Effector CD8-positive, alpha-beta T cell (primary cell): ENCODE measurements around the gene TRABD2A.
"Not testable (repeated sequence)": the region's sequence is repeated elsewhere in the genome, so short reads cannot be mapped to it uniquely, and the experiment has no call there.

Experiments
- DNase-seq: peaks from one replicate; lab custom pipeline; 2025; lab: John Stamatoyannopoulos, UW

The TRABD2A gene

DNA sequence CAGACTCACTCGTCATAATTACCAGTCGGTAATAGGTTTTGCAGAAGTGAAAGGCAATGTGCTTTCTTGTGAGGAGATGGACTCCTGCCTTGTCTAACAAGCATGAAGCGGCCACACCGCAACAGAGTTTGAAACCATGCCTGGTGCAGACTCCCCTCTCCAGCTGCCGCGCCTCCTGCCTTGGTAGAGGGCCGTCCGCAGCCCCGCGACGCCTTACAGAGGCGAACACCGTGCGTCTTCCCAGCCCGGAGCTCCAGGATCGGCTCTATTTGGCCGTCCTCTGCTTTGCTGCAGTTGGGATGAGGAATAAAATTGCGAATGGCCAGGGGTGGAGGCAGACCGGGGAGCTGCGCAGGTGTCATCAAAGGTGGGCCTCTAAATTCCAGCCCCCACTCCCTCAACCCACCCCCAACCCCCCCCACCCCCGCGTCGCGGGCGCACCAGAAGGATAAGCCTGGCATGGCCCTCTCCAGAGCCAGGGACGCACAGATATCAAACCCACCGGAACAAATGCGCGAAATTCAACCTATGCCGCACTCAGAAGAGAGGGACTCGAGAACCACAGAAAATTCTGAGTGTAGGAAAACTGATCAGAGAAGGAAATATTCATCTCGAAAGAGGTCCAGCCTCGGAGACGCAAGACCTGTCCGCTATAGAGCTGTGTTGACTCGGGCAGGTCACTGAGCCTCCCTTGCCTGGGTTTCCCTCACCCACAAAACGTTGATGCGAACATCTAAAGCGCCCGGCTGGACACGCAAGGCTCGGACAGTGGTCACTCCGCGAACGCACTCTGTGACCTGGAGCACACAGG is 1.1 kb downstream of the TRABD2A start:
- DNase-seq, result no peak

DNA sequence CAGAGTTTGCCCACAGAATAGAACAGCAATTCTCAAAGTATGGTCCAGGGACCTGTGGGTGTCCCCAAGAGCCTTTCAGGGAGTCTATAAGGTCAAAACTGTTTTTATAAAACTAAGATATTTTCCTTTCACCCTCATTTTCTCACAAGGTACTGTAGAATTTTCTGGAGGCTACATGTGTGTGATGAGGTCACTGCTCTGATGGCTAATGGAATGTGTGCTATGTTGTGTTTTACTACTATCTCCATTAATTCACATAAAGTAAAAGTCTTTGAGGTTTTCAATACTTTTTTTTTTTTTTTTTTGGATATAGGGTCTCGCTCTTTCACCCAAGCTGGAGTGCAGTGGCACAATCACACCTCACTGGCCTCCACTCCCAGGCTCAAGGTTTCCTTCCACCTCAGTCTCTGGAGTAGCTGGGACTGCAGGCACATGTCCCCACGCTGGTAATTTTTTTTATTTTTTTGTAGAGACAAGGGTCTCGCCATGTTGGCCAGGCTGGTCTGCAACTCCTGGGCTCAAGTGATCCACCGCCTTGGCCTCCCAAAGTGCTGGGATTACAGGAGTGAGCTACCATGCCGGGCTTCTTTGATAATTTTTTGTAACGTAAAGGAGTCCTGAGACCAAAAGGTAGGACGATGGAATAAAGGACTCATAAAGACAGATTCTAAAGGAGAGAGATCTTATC is 1.8 kb downstream of the TRABD2A start:
- no peak for DNase-seq

DNA sequence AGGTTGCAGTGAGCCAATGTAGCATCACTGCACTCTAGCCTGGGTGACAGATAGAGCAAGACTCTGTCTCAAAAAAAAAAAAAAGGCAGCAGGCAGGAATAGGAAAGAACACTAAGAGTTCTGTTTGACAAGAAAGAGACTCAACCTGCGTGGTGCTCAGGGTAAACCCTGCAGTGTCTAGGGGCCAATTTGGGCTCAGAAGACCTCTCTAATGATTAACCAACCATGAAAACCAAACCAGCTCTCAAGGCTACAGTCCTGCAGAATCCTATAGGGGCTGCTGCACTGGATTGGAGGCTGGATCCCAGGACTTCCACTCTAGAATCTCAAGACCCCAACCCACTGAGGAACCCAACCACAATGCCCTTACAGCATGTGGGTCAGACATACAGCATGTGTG is 2.4 kb downstream of the TRABD2A start:
- no peak for DNase-seq

DNA sequence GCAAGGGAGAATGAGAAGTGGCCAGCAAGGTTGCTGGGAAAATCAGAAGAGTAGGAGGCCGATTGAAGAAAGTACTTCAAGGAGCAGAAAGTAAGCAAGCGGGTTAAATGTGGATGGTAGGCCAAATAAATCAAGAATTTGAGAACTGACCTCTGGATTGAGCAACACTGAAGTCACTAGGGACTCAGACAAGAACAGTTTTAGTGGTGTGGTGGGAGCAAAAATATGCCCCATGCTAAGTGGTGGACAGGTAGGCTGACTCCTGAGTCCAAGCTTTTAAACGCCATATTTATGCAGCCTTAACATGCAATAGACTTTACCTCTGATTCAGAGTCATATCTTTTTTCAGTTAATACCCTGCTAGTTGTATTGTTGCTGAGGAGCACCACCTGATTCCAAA is 4.5 kb downstream of the TRABD2A start:
- DNase-seq, result no peak

DNA sequence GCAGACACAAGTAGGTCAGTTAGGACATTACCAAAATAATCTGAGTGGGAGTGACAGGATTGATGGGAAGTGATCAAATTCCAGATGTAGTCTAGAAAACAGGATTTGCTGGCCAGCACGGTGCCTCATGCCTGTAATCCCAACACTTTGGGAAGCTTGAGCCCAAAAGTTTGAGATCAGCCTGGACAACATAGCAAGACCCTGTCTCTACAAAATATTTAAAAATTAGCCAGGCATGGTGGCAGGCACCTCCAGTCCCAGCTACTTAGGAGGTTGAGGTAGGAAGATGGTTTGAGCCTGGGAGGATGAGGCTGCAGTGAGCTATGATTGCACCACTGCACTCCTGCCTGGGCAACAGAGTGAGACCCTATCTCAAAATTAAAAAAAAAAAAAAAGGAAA is 5.3 kb downstream of the TRABD2A start:
- not testable (repeated sequence) for DNase-seq

DNA sequence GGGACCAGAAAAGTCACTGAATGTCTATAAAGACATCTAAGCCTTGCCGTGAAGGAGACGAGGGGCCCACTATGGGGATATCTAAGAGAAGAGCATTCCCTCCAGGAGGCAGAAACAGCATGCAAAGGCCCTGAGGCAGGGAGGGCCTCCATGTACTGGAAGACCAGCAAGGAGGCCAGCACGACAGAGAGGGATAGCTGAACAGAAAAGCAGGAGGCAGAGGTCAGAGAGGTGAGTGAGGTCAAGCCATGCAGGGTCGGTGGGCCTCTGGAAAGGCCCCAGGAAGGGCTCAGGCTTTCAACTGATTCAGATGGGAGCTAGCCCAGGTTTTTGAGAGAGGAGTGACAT is 5.7 kb downstream of the TRABD2A start:
- DNase-seq, result no peak

DNA sequence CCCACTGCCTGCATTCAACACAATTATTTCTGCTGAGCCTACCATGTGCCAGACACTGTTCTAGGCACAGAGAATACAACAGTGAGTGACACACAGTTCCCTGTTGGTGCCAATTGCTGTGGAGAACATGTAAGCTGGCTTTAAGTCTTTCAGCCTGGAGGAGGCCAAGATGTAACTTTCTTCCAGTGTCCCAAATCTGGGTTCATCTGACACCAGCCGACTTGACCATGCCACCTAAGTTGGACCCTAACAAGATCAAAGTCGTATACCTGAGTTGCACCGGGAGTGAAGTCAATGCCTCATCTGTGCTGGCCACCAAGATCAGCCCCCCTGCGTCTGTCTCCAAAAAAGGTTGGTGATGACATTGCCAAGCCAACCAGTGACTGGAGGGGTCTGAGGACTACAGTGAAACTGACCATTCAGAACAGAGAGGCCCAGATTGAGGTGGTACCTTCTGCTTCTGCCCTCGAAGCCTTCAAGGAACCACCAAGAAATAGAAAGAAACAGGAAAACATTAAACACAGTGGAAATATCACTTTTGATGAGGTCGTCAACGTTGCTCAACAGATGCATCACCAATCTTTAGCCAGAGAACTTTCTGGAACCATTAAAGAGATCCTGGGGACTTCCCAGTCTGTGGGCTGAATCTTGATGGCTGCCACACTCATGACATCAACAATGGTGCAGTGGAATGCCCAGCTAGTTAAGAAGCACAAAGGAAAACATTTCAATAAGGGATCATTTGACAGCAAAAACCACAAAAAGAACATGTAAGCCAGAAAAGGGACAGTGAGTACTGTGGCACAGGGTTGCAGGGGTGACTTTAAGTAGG is 6.3 kb downstream of the TRABD2A start:
- no peak for DNase-seq

DNA sequence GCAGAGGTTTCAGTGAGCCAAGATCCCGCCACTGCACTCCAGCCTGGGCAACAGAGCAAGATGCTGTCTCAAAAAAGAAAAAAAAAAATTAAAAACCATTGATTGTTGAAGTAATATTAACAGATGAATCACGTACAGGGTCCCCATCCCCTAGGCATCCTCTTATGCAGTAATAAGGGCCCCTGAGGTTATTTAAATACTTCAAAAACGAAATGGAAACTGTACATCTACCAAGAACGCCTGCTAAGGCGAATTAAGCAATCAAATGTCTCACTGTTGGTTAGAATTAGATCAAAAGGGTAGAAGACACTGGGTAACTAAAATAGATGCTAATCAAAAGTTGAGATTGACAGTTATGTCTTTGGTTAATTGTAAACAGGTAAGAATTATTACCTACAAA is 7.5 kb downstream of the TRABD2A start:
- DNase-seq, result no peak

DNA sequence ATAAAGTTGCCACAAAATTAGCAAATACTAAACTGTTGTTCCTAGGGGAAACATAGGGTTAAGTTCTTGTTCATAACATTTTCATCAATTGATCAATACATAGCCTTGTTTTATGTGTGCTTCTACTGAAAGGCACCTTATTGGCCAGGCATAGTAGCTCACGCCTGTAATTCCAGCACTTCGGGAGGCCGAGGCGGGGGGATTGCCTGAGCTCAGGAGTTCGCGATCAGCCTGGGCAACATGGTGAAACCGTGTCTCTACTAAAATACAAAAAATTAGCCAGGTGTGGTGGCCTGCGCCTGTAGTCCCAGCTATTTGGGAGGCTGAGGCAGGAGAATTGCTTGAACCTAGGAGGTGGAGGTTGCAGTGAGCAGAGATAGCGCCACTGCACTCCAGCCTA is 8.2 kb downstream of the TRABD2A start:
- DNase-seq, result not testable (repeated sequence)

DNA sequence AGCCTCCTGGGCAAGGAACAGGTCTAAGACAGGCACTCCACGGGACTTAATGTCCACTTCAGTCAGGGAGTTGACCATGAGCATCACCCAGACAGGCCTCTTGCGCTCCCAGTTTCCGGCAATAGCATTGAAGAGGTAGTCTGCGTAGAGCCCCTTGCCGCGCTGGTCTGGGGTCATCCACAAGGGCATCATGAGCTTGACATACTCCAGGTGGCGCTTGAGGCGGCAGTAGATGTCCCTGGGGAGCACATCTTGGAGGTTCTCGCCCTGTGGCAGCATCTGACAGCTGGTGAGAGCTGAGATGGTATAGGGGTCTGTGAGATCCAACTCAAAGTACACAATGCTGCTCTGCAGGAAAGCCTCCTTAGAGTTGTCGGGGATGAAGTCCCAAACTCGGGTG is 10.6 kb downstream of the TRABD2A start:
- DNase-seq, result no peak

DNA sequence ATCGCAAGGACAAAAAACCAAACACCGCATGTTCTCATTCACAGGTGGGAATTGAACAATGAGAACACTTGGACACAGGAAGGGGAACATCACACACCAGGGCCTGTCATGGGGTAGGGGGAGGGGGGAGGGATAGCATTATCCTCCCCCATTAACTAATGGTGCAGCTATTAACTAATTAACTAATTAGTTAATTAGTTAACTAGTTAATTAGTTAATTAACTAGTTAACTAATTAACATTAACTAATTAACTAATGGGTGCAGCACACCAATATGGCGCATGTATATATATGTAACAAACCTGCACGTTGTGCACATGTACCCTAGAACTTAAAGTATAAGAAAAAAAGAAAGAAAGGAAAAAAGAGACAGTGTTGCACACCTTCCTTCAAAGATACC is 12.6 kb downstream of the TRABD2A start:
- DNase-seq, result not testable (repeated sequence)

DNA sequence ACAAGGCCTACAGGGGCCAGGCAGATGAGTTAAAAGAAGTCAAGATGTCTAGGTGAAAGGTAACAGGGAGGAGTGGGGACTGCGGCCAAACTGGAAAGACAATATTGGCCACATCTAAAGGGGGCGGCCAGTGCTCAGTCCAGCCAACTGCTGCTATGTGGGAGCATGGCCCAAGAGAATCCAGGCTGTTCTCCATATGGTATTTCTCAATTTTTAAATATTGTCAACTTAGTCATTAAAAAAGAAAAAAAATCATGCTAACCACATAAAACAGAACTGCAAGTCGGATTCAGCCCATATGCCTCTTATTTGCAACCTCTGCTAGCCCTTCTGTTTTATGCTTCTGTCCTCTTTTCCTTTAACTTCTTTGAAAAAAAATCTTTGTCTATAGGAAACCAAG is 14.8 kb downstream of the TRABD2A start:
- DNase-seq, result no peak

DNA sequence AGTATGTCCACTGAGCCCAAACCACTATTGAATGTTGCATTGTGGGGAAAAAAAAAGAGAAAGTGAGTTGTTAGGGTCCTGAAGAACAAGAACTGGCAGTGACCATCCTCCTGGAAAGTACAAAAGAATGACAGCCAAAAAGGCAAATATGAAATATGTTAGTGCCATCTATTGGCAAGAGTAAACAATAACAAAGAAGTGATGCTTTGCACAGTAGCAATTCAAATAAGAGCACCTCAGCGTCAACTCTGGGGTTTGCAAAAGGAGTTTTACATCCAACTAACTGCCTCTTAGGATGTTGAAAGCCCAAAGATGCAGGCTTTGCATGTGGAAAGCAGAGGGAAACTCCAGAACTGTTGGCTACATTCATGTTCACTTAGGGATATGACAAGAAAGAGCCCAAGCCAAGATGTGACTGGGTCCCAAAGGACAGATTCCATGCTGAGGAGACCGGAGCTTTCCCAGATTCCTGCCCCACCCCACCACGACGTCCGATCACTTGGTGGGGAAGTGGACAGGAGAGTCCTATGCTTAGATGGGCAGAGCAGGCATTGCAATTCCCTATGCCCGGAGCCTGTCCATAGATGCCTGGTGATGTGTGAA is 15.6 kb downstream of the TRABD2A start:
- DNase-seq, result no peak

DNA sequence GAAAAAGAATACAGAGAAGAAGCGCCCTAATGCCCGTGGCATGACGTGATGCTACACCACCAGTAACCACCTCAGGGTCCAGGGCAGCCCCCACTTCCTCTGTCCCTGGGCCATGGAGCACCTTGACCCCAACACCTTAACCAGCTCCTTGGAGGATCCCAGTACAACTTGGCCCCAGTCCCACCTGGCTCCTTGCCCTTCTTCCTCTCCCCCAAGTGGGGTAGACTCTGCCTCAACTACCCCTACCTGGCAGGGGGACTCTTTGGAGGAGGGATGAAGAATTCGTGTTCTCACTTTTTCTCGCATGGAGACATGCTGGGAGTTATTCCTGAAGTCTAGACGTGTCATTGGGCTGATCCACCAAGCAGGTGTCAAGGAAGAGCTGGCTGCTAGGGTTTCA is 18.9 kb downstream of the TRABD2A start:
- DNase-seq, result no peak

DNA sequence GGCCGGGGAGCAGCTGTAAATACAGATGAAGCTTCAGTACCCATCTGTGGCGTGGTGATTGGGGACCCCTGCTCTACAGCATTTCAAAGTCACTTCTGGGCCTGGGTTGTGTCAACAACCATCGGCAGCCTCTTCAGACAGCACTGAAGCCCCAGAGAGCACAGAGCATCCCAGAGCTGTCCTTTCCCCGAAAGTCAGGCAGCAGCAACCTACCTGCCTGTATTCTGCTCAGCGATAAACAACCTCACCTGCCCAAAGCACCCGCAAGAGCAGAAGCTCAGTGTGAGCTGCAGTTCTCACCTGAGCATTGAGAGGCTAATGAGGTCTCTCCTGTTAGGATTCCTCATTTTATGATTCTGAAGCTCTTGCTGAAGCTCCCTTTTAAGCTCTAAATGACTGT is 19.3 kb downstream of the TRABD2A start:
- DNase-seq, result no peak

DNA sequence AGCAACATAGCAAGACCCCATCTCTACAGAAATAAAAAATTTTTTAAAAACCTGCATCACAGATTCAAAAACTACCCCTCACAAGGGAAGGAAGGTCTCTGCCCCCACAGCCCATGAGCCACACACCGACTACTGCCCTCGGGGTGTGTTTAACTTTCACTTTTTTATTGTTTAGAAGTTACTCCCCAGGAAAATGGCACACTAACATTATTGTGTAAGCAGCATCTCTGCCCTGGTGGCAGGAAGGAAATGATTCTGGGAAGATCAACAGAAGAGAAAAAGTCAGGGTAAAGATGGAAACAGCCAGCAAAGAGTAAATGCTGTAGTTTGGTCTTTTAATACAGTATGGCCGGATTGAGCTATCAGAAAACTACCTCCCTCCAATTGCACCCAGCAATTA is 21.9 kb downstream of the TRABD2A start:
- DNase-seq, result no peak

DNA sequence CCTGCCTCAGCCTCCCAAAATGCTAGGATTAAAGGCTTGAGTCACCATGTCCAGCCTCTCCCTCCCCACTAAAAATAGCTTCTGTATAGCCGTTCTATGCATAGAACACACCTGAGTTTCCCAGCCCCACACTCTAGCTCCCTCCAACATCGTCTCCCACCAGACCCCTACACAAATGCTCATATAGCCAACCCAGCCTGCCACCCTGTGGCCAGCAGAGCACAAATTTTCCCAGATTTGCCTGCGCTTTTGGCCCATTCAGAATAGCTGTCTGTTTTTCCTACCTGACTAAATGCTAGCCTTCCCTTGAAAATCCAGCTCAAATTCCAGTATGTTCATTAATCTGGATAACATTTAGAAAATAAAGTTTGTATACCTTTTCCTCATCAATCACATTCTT is 22.8 kb downstream of the TRABD2A start:
- DNase-seq, result no peak

DNA sequence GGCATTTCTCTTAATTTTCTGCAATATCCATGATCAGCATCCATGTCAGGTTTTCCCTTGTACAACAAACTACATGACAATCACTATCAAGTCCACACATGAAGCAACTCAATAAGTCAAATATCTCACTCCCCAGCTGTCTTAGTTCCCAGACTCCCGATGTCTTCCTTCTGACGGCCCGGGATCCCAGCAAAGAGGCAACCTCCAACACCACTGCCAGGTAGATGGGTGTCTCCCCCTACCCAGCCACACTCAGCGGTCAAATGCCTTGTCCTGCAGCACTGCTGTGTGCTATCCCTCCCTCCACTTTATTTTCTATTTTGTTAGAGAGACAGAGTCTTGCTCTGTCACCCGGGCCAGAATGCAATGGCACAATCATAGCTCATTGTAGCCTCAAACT is 23.3 kb downstream of the TRABD2A start:
- no peak for DNase-seq

DNA sequence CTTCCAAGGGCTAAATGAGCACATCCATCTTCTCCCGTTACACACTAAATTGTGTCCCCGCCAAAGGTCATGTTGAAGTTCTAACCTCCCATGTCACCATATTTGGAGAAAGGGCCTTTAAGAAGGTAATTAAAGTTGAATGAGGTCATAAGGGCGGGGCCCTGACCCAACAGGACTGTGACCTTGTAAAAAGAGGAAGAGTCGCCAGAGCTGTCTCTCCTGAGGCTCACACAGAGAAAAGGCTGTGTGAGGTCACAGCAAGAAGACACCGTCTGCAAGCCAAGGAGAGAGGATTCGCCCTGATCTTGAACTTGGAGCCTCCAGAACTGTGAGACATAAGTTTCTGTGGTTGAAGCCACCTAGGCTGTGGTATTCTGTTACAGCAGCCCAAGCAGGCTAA is 24.1 kb downstream of the TRABD2A start:
- DNase-seq, result no peak

DNA sequence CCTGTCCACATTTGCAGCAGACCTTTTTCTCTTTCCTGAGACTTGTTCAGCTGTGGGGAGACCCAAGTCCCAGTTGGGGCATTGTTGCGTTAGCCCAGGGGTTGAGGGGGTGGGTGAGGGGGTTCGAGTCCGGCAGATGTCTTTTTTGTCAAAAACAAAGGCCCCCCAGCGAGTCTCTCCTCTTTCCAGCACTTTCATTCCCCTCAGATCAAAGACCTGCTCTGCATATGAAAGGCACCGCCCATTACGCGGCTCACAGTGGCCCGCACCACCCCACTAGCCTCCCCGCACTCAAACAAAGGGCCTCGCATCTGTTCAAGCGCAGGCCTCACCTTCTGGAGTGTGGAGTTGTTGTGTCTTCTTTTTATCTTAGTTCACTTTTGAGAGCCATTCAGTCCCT is 25.2 kb downstream of the TRABD2A start:
- no peak for DNase-seq

DNA sequence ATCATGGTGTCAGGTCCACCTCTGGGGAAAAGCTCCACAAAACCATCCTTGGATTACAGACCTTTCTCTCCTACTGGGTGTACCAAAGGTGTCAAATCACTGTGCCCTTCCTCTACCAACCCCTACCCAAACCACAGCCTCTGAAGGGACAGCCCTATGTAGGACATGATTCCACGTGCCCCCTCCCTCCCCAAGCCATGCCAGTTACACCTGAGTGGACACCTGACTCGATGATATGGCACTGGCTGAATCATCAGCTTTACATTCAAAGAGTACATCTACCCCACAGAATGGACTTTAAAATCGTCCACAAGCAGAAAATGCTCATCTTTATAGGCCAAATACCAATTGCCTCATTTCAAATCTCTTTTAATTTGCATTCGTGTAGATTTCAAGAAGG is 26.0 kb downstream of the TRABD2A start:
- DNase-seq, result no peak

DNA sequence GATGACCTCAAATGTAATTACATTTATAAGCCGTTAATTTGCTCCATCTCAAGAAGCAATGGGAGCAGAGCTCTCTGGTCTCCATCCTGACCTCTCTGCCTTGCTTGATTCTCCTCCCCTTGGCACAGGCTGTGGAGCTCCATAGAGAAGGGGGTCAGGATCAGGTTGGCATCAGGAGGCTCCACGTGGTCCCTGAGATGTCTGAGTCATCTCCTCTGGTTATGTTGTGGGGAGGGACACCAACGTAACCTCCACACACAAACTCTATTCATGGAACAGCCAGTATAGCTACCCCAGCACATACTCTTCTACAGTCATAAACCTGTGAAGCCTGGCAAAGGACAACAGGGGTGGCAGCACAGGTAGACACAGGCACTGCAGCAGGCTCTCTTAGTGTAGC is 29.0 kb downstream of the TRABD2A start:
- DNase-seq, result no peak

DNA sequence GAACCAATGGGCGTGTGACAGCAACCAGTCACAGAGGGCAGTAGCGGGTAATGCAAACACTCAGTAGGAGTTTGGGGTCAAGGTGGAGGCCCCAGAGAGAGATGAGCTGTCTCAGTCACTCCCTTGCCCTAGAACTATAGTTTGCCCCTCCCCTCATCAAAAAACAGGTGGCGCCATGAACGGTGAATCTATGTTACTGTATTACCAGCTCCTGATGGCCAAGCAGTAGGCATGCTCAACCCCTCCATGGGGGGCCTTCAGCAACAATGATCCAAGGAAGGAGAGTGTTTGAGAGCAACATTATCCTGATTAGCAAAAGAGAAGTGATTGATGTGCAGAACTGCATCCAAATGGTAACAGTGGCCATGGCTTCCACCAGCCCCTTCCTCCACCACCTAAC is 30.4 kb downstream of the TRABD2A start:
- no peak for DNase-seq
